DOHH2 (cell line): ENCODE results near the gene FSTL4.

Experiments
- H3F3A ChIP-seq: fragments of 200-600 bp; sonication (generic), shearing (Covaris generic); 2 replicates; pipeline ENCODE4 v1.6.0; 2016; ENCODE audit warnings: antibody characterized with exemption, mild to moderate bottlenecking; ENCODE audit not compliant: control insufficient read depth, insufficient read depth
- H3K27ac ChIP-seq: fragments of 200-600 bp; sonication (generic); 2 replicates; pipeline ENCODE4 v1.5.1; 2014; ENCODE audit warnings: low read depth, mild to moderate bottlenecking, low read length, moderate library complexity
- H3K27me3 ChIP-seq: fragments of 200-600 bp; sonication (generic); 2 replicates; pipeline ENCODE4 v1.6.1; 2014; ENCODE audit warnings: mild to moderate bottlenecking, low read length, mixed read lengths; ENCODE audit not compliant: control insufficient read depth
- H3K36me3 ChIP-seq: fragments of 200-600 bp; sonication (generic); 2 replicates; pipeline ENCODE4 v1.6.1; 2014; ENCODE audit warnings: mild to moderate bottlenecking, low read length, moderate library complexity, mixed read lengths; ENCODE audit not compliant: control insufficient read depth
- H3K4me1 ChIP-seq: fragments of 200-600 bp; sonication (generic); 2 replicates; pipeline ENCODE4 v1.6.1; 2014; ENCODE audit warnings: mild to moderate bottlenecking, low read length, mixed read lengths; ENCODE audit not compliant: control insufficient read depth
- H3K4me2 ChIP-seq: fragments of 200-600 bp; sonication (generic); 2 replicates; pipeline ENCODE4 v1.6.0; 2014; ENCODE audit warnings: mild to moderate bottlenecking, low read length, moderate library complexity
- H3K4me3 ChIP-seq: fragments of 200-600 bp; sonication (generic); 2 replicates; pipeline ENCODE4 v1.5.1; 2014; ENCODE audit warnings: mild to moderate bottlenecking, low read length, mixed read lengths
- H3K79me2 ChIP-seq: fragments of 200-600 bp; sonication (generic); 2 replicates; pipeline ENCODE4 v1.6.1; 2014; ENCODE audit warnings: mild to moderate bottlenecking, low read length, mixed read lengths; ENCODE audit not compliant: control insufficient read depth
- H3K9me2 ChIP-seq: fragments of 200-600 bp; sonication (generic); replicated peaks from 2 replicates; pipeline ENCODE4 v1.6.1; 2014; ENCODE audit warnings: mild to moderate bottlenecking, low read length, mixed read lengths; ENCODE audit not compliant: control insufficient read depth
- H3K9me3 ChIP-seq: fragments of 200-600 bp; sonication (generic); 2 replicates; pipeline ENCODE4 v1.6.1; 2014; ENCODE audit warnings: antibody characterized with exemption, low read length, mixed read lengths; ENCODE audit not compliant: control insufficient read depth, insufficient read depth
- H4K20me1 ChIP-seq: fragments of 200-600 bp; sonication (generic); 2 replicates; pipeline ENCODE4 v1.6.0; 2014; ENCODE audit warnings: low read depth, mild to moderate bottlenecking, antibody characterized with exemption, low read length, moderate library complexity; ENCODE audit not compliant: control insufficient read depth, insufficient read depth
- CTCF ChIP-seq: fragments of 200-600 bp; sonication (generic); IDR thresholded peaks from one replicate; pipeline ENCODE4 v1.5.1; 2014; ENCODE audit warnings: antibody characterized with exemption, mild to moderate bottlenecking, low read depth, low read length; ENCODE audit not compliant: poor library complexity, severe bottlenecking
- EZH2phosphoT487 ChIP-seq: fragments of 200-600 bp; sonication (generic); IDR thresholded peaks from 2 replicates; pipeline ENCODE4 v1.6.1; 2017; ENCODE audit warnings: borderline replicate concordance, mild to moderate bottlenecking, antibody characterized with exemption, low read length, moderate library complexity, mixed read lengths

FSTL4 gene

GRCh38 chr5:133460172-133460758, 152.1 kb downstream of the FSTL4 start:
- no peaks in the 10 kb centered on the region; the same call in 1 of the 2 replicates for H4K20me1 ChIP-seq
- H3K9me3 ChIP-seq = no peaks in the 10 kb centered on the region
- H3K79me2 ChIP-seq = no peaks in the 10 kb centered on the region
- no peak overlapping the region for H3K4me3 ChIP-seq
- no peak overlapping the region for H3K27ac ChIP-seq
- no peaks in the 10 kb centered on the region for H3K4me1 ChIP-seq
- no peaks in the 10 kb centered on the region for H3K27me3 ChIP-seq
- H3F3A ChIP-seq = no peaks in the 10 kb centered on the region
- no peaks in the 10 kb centered on the region for H3K36me3 ChIP-seq
- TF ChIP-seq CTCF = peak; percentile 97
- TF ChIP-seq EZH2phosphoT487 = no peak
- H3K9me2 ChIP-seq = no peaks in the 10 kb centered on the region
- H3K4me2 ChIP-seq = no peak overlapping the region

- Histone ChIP-seq H3K9me3 (no peaks in the 10 kb centered on the region), H3K4me3 (no peak overlapping the region), H4K20me1 (no peaks in the 10 kb centered on the region; the same call in 1 of the 2 replicates), H3K36me3 (no peaks in the 10 kb centered on the region), H3K4me2 (no peak overlapping the region), H3K79me2 (no peaks in the 10 kb centered on the region), H3K27ac (no peak overlapping the region), H3K4me1 (no peaks in the 10 kb centered on the region), H3K27me3 (no peaks in the 10 kb centered on the region), H3F3A (no peaks in the 10 kb centered on the region), H3K9me2 (no peaks in the 10 kb centered on the region)
- TF ChIP-seq EZH2phosphoT487 (no peak), CTCF (no peak)
Observed at GRCh38 chr5:133459474-133460160, 152.7 kb downstream of the FSTL4 start.

- Histone ChIP-seq H3K36me3 (no peaks in the 10 kb centered on the region), H3K27me3 (no peaks in the 10 kb centered on the region; the same call in 1 of the 2 replicates), H3K4me3 (no peak overlapping the region), H3K27ac (no peak overlapping the region), H3K9me2 (no peaks in the 10 kb centered on the region), H4K20me1 (no peaks in the 10 kb centered on the region; the same call in 1 of the 2 replicates), H3F3A (no peaks in the 10 kb centered on the region), H3K9me3 (no peaks in the 10 kb centered on the region), H3K4me2 (no peak overlapping the region), H3K4me1 (no peaks in the 10 kb centered on the region), H3K79me2 (no peaks in the 10 kb centered on the region)
- TF ChIP-seq CTCF (no peak), EZH2phosphoT487 (no peak)
Observed at GRCh38 chr5:133458435-133458834, 153.9 kb downstream of the FSTL4 start.
